HepG2 (cell line): ENCODE measurements around the gene RBBP8NL. TPM values are rescaled to one million over a fixed set of nuclear protein-coding genes. Genes with fewer than 3 reads are reported as not detected.

Experiments used
- CBX2 ChIP-seq, 2 experiments: fragments of 200-600 bp in 1 of 2; sonication (generic); formaldehyde crosslinking in 1 of 2; IDR thresholded peaks; 2 replicates each; pipeline versions ENCODE4 v1.7.0 to v1.8.1; 2018 to 2022; ENCODE audit warnings: low read depth in 2 of 2, low read length in 1 of 2, mild to moderate bottlenecking in 1 of 2, missing genetic modification reagents in 1 of 2
- RFXANK ChIP-seq: IDR thresholded peaks from 2 replicates; pipeline ENCODE4 v1.6.1; 2016
- SNRNP70 ChIP-seq: fragments of 200-400 bp; formaldehyde crosslinking; IDR thresholded peaks from 2 replicates; pipeline ENCODE4 v1.6.1; 2017; ENCODE audit warnings: mild to moderate bottlenecking, low read depth, low read length, moderate library complexity
- TP53 ChIP-seq: sonication (generic); formaldehyde crosslinking; conservative IDR thresholded peaks from 2 replicates; pipeline ENCODE4 v1.4.0; 2020; ENCODE audit warnings: missing genetic modification reagents
- ZNF256 ChIP-seq: sonication (generic); formaldehyde crosslinking; conservative IDR thresholded peaks from 2 replicates; pipeline ENCODE4 v1.4.0; 2020; ENCODE audit warnings: missing genetic modification reagents
- ZNF567 ChIP-seq: sonication (generic); formaldehyde crosslinking; IDR thresholded peaks from 2 replicates; pipeline ENCODE4 v1.8.1; 2023; ENCODE audit warnings: mild to moderate bottlenecking, missing genetic modification reagents, borderline replicate concordance
- ZNF598 ChIP-seq: sonication (generic); formaldehyde crosslinking; IDR thresholded peaks from 2 replicates; pipeline ENCODE4 v1.5.1; 2020; ENCODE audit warnings: mild to moderate bottlenecking, missing genetic modification reagents, borderline replicate concordance
- ZNF777 ChIP-seq: sonication (generic); formaldehyde crosslinking; IDR thresholded peaks from 2 replicates; pipeline ENCODE4 v1.4.0; 2020; ENCODE audit warnings: missing genetic modification reagents
- polyA plus RNA-seq, 8 experiments: library from polyadenylated mRNA; depleted of rRNA in 3 of 8; stranded (reverse) in 7 of 8; unstranded in 1 of 8; fragments of >200 nt; fragmentation: Illumina TruSeq in 4 of 8; extraction: Trizol in 4 of 8; gene quantifications; 2 replicates each; pipeline versions ENCODE4 v1.2.1 to v1.2.3, GENCODE V29; 2011 to 2016; ENCODE audit warnings: low read depth in 4 of 8, missing spikeins in 1 of 8, mixed read lengths in 1 of 8; ENCODE audit not compliant: insufficient read depth in 1 of 8
- total RNA-seq, 5 experiments: library from RNA; depleted of rRNA; stranded (reverse); fragments of >200 nt; fragmentation: Illumina TruSeq; extraction: Trizol; gene quantifications; 2 replicates each; pipeline ENCODE4 v1.2.3, GENCODE V29; 2016; ENCODE audit warnings: low read depth in 1 of 5
- TF ChIP-seq, protein P1 (sequence below): sonication (generic); formaldehyde crosslinking; IDR thresholded peaks from 2 replicates; pipeline ENCODE4 v1.4.0; 2020; ENCODE audit warnings: mild to moderate bottlenecking, missing genetic modification reagents, borderline replicate concordance
- TF ChIP-seq, protein P2 (sequence below): sonication (generic); formaldehyde crosslinking; IDR thresholded peaks from 2 replicates; pipeline ENCODE4 v1.8.1; 2023; ENCODE audit warnings: missing genetic modification reagents, mild to moderate bottlenecking, borderline replicate concordance
- TF ChIP-seq, protein P3 (sequence below): IDR thresholded peaks from 2 replicates; pipeline ENCODE4 v1.6.1; 2018; ENCODE audit warnings: missing genetic modification reagents, mild to moderate bottlenecking, missing compliant biosample characterization
- TF ChIP-seq, protein P4 (sequence below): sonication (generic); formaldehyde crosslinking; conservative IDR thresholded peaks from 2 replicates; pipeline ENCODE4 v1.4.0; 2020; ENCODE audit warnings: missing genetic modification reagents
- TF ChIP-seq, protein P5 (sequence below): sonication (generic); formaldehyde crosslinking; IDR thresholded peaks from 2 replicates; pipeline ENCODE4 v1.5.1; 2020; ENCODE audit warnings: mild to moderate bottlenecking, missing genetic modification reagents, borderline replicate concordance

The RBBP8NL gene
- total and polyA plus RNA-seq, 2 of the 13 experiments (the other 11 are each of a cell fraction or from before 2014, with no cell fraction given): 0.69 to 0.86 TPM

DNA sequence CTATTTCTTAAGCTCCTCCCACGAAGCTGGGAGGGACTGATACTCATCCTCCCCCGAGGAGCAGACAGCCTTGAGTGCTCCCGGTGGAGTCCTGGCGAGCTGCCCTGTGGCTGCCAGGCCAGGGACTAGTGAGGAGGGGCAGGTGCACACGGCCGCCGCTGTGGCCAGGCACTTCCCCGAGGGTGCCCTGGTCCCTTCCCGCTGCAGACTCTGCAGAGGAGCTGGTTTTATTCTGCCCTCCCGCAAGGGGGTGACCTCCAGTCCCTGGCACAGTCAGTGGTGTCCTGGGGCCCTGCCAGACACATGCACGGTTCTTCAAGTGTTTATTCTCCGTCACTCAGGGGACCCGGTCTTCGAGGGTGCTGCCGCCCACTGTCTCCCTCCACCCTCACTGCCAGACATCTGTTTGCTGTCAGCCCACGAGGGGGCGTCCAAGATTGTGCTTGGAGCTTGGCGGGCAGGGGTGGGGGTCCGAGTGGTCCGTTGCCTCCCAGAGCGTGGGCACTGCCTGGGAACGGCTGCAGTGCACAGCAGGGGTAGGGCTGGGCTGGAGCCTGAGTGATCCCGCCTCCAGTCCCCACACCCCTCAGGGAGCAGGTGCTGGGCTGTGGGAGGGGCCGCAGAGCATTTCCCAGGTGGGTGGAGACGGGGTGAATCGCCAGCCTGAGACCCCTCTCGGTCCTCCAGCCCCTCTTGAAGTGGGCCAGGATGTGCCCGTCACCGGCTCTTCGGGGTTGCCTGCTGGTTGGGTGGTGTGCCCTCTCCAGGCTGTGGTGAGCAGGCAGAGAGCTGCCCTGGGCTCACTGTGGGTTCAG lies 17.2 kb downstream of the RBBP8NL start (continued):
- TF ChIP-seq, protein P1, sequence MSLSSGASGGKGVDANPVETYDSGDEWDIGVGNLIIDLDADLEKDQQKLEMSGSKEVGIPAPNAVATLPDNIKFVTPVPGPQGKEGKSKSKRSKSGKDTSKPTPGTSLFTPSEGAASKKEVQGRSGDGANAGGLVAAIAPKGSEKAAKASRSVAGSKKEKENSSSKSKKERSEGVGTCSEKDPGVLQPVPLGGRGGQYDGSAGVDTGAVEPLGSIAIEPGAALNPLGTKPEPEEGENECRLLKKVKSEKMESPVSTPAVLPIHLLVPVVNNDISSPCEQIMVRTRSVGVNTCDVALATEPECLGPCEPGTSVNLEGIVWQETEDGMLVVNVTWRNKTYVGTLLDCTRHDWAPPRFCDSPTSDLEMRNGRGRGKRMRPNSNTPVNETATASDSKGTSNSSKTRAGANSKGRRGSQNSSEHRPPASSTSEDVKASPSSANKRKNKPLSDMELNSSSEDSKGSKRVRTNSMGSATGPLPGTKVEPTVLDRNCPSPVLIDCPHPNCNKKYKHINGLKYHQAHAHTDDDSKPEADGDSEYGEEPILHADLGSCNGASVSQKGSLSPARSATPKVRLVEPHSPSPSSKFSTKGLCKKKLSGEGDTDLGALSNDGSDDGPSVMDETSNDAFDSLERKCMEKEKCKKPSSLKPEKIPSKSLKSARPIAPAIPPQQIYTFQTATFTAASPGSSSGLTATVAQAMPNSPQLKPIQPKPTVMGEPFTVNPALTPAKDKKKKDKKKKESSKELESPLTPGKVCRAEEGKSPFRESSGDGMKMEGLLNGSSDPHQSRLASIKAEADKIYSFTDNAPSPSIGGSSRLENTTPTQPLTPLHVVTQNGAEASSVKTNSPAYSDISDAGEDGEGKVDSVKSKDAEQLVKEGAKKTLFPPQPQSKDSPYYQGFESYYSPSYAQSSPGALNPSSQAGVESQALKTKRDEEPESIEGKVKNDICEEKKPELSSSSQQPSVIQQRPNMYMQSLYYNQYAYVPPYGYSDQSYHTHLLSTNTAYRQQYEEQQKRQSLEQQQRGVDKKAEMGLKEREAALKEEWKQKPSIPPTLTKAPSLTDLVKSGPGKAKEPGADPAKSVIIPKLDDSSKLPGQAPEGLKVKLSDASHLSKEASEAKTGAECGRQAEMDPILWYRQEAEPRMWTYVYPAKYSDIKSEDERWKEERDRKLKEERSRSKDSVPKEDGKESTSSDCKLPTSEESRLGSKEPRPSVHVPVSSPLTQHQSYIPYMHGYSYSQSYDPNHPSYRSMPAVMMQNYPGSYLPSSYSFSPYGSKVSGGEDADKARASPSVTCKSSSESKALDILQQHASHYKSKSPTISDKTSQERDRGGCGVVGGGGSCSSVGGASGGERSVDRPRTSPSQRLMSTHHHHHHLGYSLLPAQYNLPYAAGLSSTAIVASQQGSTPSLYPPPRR (CRISPR knock-in tag): no peak
- TF ChIP-seq SNRNP70: no peak
- TF ChIP-seq ZNF777 (CRISPR knock-in tag): no peak
- TF ChIP-seq, protein P2, sequence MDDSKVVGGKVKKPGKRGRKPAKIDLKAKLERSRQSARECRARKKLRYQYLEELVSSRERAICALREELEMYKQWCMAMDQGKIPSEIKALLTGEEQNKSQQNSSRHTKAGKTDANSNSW (CRISPR knock-in tag): no peak
- TF ChIP-seq ZNF567: peak; percentile 92; the same call in 1 of the 2 replicates
- no peak for TF ChIP-seq CBX2 (IDR thresholded peaks at IDR 0.05; ENCODE audit: low read depth, low read length)
- TF ChIP-seq CBX2 (CRISPR knock-in tag; IDR thresholded peaks at IDR 0.05; ENCODE audit: low read depth): no peak; the same call in 1 of the 2 replicates
- TF ChIP-seq, protein P3, sequence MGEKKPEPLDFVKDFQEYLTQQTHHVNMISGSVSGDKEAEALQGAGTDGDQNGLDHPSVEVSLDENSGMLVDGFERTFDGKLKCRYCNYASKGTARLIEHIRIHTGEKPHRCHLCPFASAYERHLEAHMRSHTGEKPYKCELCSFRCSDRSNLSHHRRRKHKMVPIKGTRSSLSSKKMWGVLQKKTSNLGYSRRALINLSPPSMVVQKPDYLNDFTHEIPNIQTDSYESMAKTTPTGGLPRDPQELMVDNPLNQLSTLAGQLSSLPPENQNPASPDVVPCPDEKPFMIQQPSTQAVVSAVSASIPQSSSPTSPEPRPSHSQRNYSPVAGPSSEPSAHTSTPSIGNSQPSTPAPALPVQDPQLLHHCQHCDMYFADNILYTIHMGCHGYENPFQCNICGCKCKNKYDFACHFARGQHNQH (CRISPR knock-in tag): no peak
- TF ChIP-seq, protein P4, sequence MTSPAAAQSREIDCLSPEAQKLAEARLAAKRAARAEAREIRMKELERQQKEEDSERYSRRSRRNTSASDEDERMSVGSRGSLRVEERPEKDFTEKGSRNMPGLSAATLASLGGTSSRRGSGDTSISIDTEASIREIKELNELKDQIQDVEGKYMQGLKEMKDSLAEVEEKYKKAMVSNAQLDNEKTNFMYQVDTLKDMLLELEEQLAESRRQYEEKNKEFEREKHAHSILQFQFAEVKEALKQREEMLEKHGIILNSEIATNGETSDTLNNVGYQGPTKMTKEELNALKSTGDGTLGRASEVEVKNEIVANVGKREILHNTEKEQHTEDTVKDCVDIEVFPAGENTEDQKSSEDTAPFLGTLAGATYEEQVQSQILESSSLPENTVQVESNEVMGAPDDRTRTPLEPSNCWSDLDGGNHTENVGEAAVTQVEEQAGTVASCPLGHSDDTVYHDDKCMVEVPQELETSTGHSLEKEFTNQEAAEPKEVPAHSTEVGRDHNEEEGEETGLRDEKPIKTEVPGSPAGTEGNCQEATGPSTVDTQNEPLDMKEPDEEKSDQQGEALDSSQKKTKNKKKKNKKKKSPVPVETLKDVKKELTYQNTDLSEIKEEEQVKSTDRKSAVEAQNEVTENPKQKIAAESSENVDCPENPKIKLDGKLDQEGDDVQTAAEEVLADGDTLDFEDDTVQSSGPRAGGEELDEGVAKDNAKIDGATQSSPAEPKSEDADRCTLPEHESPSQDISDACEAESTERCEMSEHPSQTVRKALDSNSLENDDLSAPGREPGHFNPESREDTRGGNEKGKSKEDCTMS (CRISPR knock-in tag): no peak
- no peak for TF ChIP-seq ZNF256 (CRISPR knock-in tag)
- no peak for TF ChIP-seq RFXANK (CRISPR knock-in tag)
- no peak for TF ChIP-seq TP53 (CRISPR knock-in tag)
- no peak for TF ChIP-seq ZNF598 (CRISPR knock-in tag)
- TF ChIP-seq, protein P5, sequence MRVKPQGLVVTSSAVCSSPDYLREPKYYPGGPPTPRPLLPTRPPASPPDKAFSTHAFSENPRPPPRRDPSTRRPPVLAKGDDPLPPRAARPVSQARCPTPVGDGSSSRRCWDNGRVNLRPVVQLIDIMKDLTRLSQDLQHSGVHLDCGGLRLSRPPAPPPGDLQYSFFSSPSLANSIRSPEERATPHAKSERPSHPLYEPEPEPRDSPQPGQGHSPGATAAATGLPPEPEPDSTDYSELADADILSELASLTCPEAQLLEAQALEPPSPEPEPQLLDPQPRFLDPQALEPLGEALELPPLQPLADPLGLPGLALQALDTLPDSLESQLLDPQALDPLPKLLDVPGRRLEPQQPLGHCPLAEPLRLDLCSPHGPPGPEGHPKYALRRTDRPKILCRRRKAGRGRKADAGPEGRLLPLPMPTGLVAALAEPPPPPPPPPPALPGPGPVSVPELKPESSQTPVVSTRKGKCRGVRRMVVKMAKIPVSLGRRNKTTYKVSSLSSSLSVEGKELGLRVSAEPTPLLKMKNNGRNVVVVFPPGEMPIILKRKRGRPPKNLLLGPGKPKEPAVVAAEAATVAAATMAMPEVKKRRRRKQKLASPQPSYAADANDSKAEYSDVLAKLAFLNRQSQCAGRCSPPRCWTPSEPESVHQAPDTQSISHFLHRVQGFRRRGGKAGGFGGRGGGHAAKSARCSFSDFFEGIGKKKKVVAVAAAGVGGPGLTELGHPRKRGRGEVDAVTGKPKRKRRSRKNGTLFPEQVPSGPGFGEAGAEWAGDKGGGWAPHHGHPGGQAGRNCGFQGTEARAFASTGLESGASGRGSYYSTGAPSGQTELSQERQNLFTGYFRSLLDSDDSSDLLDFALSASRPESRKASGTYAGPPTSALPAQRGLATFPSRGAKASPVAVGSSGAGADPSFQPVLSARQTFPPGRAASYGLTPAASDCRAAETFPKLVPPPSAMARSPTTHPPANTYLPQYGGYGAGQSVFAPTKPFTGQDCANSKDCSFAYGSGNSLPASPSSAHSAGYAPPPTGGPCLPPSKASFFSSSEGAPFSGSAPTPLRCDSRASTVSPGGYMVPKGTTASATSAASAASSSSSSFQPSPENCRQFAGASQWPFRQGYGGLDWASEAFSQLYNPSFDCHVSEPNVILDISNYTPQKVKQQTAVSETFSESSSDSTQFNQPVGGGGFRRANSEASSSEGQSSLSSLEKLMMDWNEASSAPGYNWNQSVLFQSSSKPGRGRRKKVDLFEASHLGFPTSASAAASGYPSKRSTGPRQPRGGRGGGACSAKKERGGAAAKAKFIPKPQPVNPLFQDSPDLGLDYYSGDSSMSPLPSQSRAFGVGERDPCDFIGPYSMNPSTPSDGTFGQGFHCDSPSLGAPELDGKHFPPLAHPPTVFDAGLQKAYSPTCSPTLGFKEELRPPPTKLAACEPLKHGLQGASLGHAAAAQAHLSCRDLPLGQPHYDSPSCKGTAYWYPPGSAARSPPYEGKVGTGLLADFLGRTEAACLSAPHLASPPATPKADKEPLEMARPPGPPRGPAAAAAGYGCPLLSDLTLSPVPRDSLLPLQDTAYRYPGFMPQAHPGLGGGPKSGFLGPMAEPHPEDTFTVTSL (CRISPR knock-in tag): no peak
